ENCODE results near the gene PA2G4. TPM values are rescaled to one million over a fixed set of nuclear protein-coding genes. Genes with fewer than 3 reads are reported as not detected.

PA2G4 gene
- total RNA-seq, 1 experiment from 2014 or later, result 406 TPM

- Histone ChIP-seq H2AFZ (ENCODE audit: low read length) (no peak overlapping the region), H3F3A (ENCODE audit: low read length, unreplicated experiment) (no peaks in the 10 kb centered on the region), H3K79me2 (ENCODE audit: low read length) (peaks cover 15% of the 10 kb centered on the region), H3K4me3 (ENCODE audit: low read length) (0 out of 2 replicates have a peak overlapping the region, but pooled peaks have one; percentile 31), H3K27ac (ENCODE audit: low read length) (peak overlapping the region; percentile 47), H4K20me1 (ENCODE audit: low read length) (no peaks in the 10 kb centered on the region), H3K4me1 (ENCODE audit: insufficient read depth, low read length) (peaks cover 21% of the 10 kb centered on the region), H3K4me2 (ENCODE audit: low read length) (peak overlapping the region; percentile 44; the same call in 1 of the 2 replicates), H3K27me3 (ENCODE audit: low read length) (no peaks in the 10 kb centered on the region), H3K9ac (ENCODE audit: low read length) (no peak overlapping the region), H3K36me3 (ENCODE audit: low read depth, low read length) (peaks cover 9% of the 10 kb centered on the region; the same call in 1 of the 2 replicates), H3K9me2 (replicated peaks; ENCODE audit: low read length) (no peaks in the 10 kb centered on the region), H3K9me3 (ENCODE audit: low read length) (no peaks in the 10 kb centered on the region)
- ATAC-seq, result no peak
- no peak for DNase-seq
- BruUV-seq (replicated peaks), result no TSS peak
- CTCF ChIA-PET, result no interaction called here
- TF ChIP-seq EZH2phosphoT487 (IDR thresholded peaks at IDR 0.05; ENCODE audit: borderline replicate concordance, low read length), result no peak
- no peak for TF ChIP-seq EZH2 (IDR thresholded peaks at IDR 0.05; ENCODE audit: low read length, unreplicated experiment)
- no peak for TF ChIP-seq CTCF (conservative IDR thresholded peaks at IDR 0.05; ENCODE audit: low read depth, low read length)
- POLR2A ChIA-PET (ENCODE audit: unreplicated experiment), result interaction anchor here (0.6 kb wide), 1 partner anchor 105 kb away, joined by 3 read pairs; no protein-coding TSS in a partner anchor
- intact Hi-C loops (cut with micrococcal nuclease), result no loop called here
Observed at GRCh38 chr12:56086608-56087007, 17.8 kb upstream of the PA2G4 start.

- H3K4me3 ChIP-seq (ENCODE audit: low read length), result no peak overlapping the region
- ATAC-seq, result peak; percentile 60; the same call in 1 of the 2 replicates
- no peak overlapping the region for H2AFZ ChIP-seq (ENCODE audit: low read length)
- H3K79me2 ChIP-seq (ENCODE audit: low read length), result peaks cover 9% of the 10 kb centered on the region; the same call in 1 of the 2 replicates
- TF ChIP-seq CTCF (conservative IDR thresholded peaks at IDR 0.05; ENCODE audit: low read depth, low read length) (no peak), EZH2phosphoT487 (IDR thresholded peaks at IDR 0.05; ENCODE audit: borderline replicate concordance, low read length) (no peak), EZH2 (IDR thresholded peaks at IDR 0.05; ENCODE audit: low read length, unreplicated experiment) (no peak)
- intact Hi-C loops (cut with micrococcal nuclease), result no loop called here
- H3K27me3 ChIP-seq (ENCODE audit: low read length), result no peaks in the 10 kb centered on the region
- peaks cover 9% of the 10 kb centered on the region; the same call in 1 of the 2 replicates for H3K36me3 ChIP-seq (ENCODE audit: low read depth, low read length)
- H3K4me1 ChIP-seq (ENCODE audit: insufficient read depth, low read length), result peaks cover 15% of the 10 kb centered on the region
- no peaks in the 10 kb centered on the region for H3K9me3 ChIP-seq (ENCODE audit: low read length)
- ChIA-PET POLR2A (ENCODE audit: unreplicated experiment) (no interaction called here), CTCF (no interaction called here)
- H3F3A ChIP-seq (ENCODE audit: low read length, unreplicated experiment), result no peaks in the 10 kb centered on the region
- H3K9me2 ChIP-seq (replicated peaks; ENCODE audit: low read length), result no peaks in the 10 kb centered on the region
- no TSS peak for BruUV-seq (replicated peaks)
- no peak overlapping the region for H3K9ac ChIP-seq (ENCODE audit: low read length)
- no peak overlapping the region for H3K4me2 ChIP-seq (ENCODE audit: low read length)
- DNase-seq, result peak; percentile 11
- H3K27ac ChIP-seq (ENCODE audit: low read length), result no peak overlapping the region
- no peaks in the 10 kb centered on the region for H4K20me1 ChIP-seq (ENCODE audit: low read length)
Observed at GRCh38 chr12:56087220-56087619, 17.1 kb upstream of the PA2G4 start.

- H2AFZ ChIP-seq (ENCODE audit: low read length), result no peak overlapping the region
- H3K27ac ChIP-seq (ENCODE audit: low read length), result no peak overlapping the region
- no peaks in the 10 kb centered on the region for H3F3A ChIP-seq (ENCODE audit: low read length, unreplicated experiment)
- ChIA-PET CTCF (no interaction called here), POLR2A (ENCODE audit: unreplicated experiment) (no interaction called here)
- BruUV-seq (replicated peaks), result no TSS peak
- no peak for ATAC-seq
- peaks cover 4% of the 10 kb centered on the region; the same call in 1 of the 2 replicates for H3K36me3 ChIP-seq (ENCODE audit: low read depth, low read length)
- no peak overlapping the region for H3K4me3 ChIP-seq (ENCODE audit: low read length)
- TF ChIP-seq EZH2 (IDR thresholded peaks at IDR 0.05; ENCODE audit: low read length, unreplicated experiment), result no peak
- TF ChIP-seq CTCF (conservative IDR thresholded peaks at IDR 0.05; ENCODE audit: low read depth, low read length), result no peak
- TF ChIP-seq EZH2phosphoT487 (IDR thresholded peaks at IDR 0.05; ENCODE audit: borderline replicate concordance, low read length), result no peak
- 0 out of 2 replicates have a peak, but pooled peaks cover under 1% of the 10 kb centered on the region for H3K4me1 ChIP-seq (ENCODE audit: insufficient read depth, low read length)
- no peaks in the 10 kb centered on the region for H3K9me3 ChIP-seq (ENCODE audit: low read length)
- H3K9ac ChIP-seq (ENCODE audit: low read length), result no peak overlapping the region
- intact Hi-C loops (cut with micrococcal nuclease), result no loop called here
- no peak overlapping the region for H3K4me2 ChIP-seq (ENCODE audit: low read length)
- H3K9me2 ChIP-seq (replicated peaks; ENCODE audit: low read length), result no peaks in the 10 kb centered on the region
- no peaks in the 10 kb centered on the region for H3K27me3 ChIP-seq (ENCODE audit: low read length)
- no peak for DNase-seq
- H3K79me2 ChIP-seq (ENCODE audit: low read length), result no peaks in the 10 kb centered on the region
- H4K20me1 ChIP-seq (ENCODE audit: low read length), result no peaks in the 10 kb centered on the region
Observed at GRCh38 chr12:56097738-56098137, 6.6 kb upstream of the PA2G4 start.

Data from PC-3 (cell line).